T-helper 1 cell treated with Interleukin-12 subunit alpha and Interleukin-12 subunit beta and Interleukin-4 antibody, amounts not matched to agents 30 ng/mL and 1 ng/mL, for 36 hours (primary cell): ENCODE results near the gene PAK1IP1. TPM values are rescaled to one million over a fixed set of nuclear protein-coding genes. Genes with fewer than 3 reads are reported as not detected.
"Not testable (repeated sequence)": the region's sequence is repeated elsewhere in the genome, so short reads cannot be mapped to it uniquely, and the experiment has no call there.

Experiments
- intact Hi-C: fragments of 100-400 bp; cut with micrococcal nuclease; formaldehyde crosslinking; loops from one replicate; pipeline ENCODE4 v1.15.1; 2024
- total RNA-seq: library from RNA; stranded (reverse); gene quantifications from 2 replicates; pipeline ENCODE4 v1.2.3, GENCODE V29; 2022

PAK1IP1 gene
- total RNA-seq, 1 donor from 2014 or later: 16.7 TPM

DNA sequence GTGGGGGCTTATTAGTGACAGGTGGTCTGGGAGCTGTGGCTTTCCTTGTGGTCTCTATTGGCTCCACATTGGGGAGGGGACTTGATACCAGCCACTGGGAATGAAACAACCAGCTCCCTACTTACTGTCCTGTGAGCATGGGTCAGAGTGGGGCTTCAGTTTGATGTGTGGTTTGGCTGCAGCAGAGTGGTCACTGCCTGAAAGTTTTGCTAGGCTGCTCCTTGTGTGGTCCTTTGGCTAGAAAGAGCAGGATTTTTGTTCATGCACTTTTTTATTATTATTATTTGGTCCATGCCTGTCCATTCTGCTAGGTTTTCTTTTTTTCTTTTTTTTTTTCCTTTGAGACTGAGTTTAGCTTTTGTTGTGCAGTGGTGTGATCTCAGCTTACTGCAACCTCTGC, 45.3 kb downstream of the PAK1IP1 start:
- intact Hi-C loops: no loop called here

GRCh38 chr6:10741643-10742042, 46.9 kb downstream of the PAK1IP1 start:
- intact Hi-C loops: not testable (repeated sequence)

DNA sequence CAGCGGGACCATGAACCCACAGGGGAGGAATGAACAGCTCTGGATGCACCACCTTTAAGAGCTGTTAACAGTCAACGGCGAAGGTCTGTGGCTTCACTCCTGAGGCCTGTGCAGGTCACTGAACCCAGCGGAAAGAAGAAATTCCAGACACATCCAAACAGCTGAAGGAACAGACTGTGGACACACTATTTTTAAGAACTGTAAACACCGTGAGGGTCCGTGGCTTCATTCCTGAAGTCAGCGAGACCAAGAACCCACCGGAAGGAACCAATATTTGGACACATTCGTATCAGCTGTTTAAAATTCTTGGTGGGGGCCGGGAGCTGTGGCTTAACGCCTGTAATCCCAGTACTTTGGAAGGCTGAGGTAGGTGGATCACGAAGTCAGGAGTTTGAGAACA, 47.5 kb downstream of the PAK1IP1 start:
- intact Hi-C loops: no loop called here

DNA sequence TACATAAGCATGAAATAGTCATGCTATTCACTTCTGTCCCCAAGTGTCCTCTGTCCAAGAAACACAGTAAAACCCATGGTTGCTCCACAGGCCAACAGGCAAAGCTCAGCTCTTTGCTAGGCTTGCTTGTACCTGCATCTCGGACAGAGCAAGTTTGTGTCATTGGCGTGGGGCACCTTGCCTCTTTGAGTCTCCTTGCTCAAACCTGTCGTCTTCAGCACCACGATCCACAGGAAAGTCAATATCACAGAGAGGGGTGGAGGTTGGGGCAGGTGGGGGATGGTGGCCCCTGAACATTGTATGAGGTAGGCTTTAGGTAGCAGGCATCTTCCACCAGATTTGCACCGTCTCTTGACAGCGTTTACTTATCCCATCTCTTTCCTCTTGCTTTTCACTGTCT, 48.7 kb downstream of the PAK1IP1 start:
- intact Hi-C loops: no loop called here

GRCh38 chr6:10745116-10745515, 50.3 kb downstream of the PAK1IP1 start:
- intact Hi-C loops: loop anchor here (5.0 kb wide), 1 partner anchor 637 kb away; no protein-coding TSS in a partner anchor

- intact Hi-C loops: loop anchor here (1.0 to 5.0 kb wide), 10 partner anchors 12 to 790 kb away; partner anchors contain the start of genes C6orf52, MAK, PAK1IP1 and SMIM13
These were observed 52.1 kb downstream of the PAK1IP1 start for GRCh38 chr6:10746915-10747250.

GRCh38 chr6:10747251-10747972, 52.6 kb downstream of the PAK1IP1 start, which contains the start of gene TMEM14B:
TMEM14B (plus strand) TSS chr6:10747805; CDS start chr6:10749246, 1,441 bp downstream.
- intact Hi-C loops: loop anchor here (1.0 to 5.0 kb wide), 10 partner anchors 12 to 789 kb away; partner anchors contain the start of genes C6orf52, MAK, PAK1IP1 and SMIM13

- intact Hi-C loops: loop anchor here (2.0 to 5.0 kb wide), 2 partner anchors 483 to 633 kb away; partner anchors contain the start of gene NEDD9
These were observed 55.0 kb downstream of the PAK1IP1 start for GRCh38 chr6:10749734-10750133.

GRCh38 chr6:10750568-10750967, 55.8 kb downstream of the PAK1IP1 start:
- intact Hi-C loops: not testable (repeated sequence)

- intact Hi-C loops: not testable (repeated sequence)
These were observed 57.0 kb downstream of the PAK1IP1 start for GRCh38 chr6:10751757-10752156.

DNA sequence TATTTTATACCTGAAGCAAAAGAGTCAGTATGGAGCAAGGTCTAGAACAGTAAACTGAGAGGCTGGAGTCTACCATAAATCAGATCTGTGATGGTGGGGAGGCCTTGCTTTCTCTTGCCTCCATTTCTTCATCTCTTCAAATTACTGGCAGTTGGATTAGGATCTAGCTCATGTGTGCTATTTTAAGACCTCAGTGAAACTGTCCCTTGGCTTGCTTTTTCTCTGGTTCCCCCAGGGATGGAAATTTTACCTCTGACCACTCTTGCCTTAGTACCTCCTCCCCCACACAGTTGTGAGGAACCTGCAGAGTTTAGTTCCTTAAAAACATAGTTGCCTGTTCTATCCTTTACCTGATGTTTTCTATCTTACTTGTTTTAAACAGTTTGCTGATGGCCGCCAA, 61.3 kb downstream of the PAK1IP1 start:
- intact Hi-C loops: no loop called here

Other genes starting within 250 kb of the PAK1IP1 start
- gene GCNT2, start 173.6 kb upstream of the PAK1IP1 start, total RNA-seq: 5.8 and 6.4 TPM in 2 replicates
- 1.5 and 2.0 TPM in 2 replicates for gene C6orf52, start 356 bp upstream of the PAK1IP1 start, total RNA-seq
- gene TMEM14C, start 28.1 kb downstream of the PAK1IP1 start, total RNA-seq: 55.5 and 56.4 TPM in 2 replicates
- gene TMEM14B, start 52.8 kb downstream of the PAK1IP1 start, total RNA-seq: 86.1 and 89.4 TPM in 2 replicates
- 0.17 TPM in 2 replicates for gene MAK, start 143.6 kb downstream of the PAK1IP1 start, total RNA-seq
- gene GCM2, start 187.1 kb downstream of the PAK1IP1 start, total RNA-seq: not detected in 2 replicates
- gene SYCP2L, start 192.1 kb downstream of the PAK1IP1 start, total RNA-seq: 0.10 TPM in 1 of 2 replicates, not detected in the other